ENCODE measurements around the gene CHAT. TPM values are rescaled to one million over a fixed set of nuclear protein-coding genes. Genes with fewer than 3 reads are reported as not detected.

Gene CHAT
- polyA plus RNA-seq, 1 donor from 2014 or later, result not detected

GRCh38 chr10:49682879-49683278, 69.0 kb downstream of the CHAT start:
- Histone ChIP-seq H3K27me3 (ENCODE audit: insufficient read depth, low read depth, low read length) (no peaks in the 10 kb centered on the region), H3K4me2 (ENCODE audit: low read length) (no peak overlapping the region), H3K36me3 (ENCODE audit: insufficient read depth, low read length) (no peaks in the 10 kb centered on the region), H3F3A (ENCODE audit: insufficient read depth, low read length, poor library complexity, severe bottlenecking) (no peaks in the 10 kb centered on the region), H4K20me1 (ENCODE audit: insufficient read depth) (no peaks in the 10 kb centered on the region), H3K9me3 (ENCODE audit: low read length) (no peaks in the 10 kb centered on the region), H3K79me2 (replicated peaks; ENCODE audit: insufficient read depth, low read length) (no peaks in the 10 kb centered on the region), H3K27ac (ENCODE audit: low read length) (no peak overlapping the region), H3K9me2 (ENCODE audit: insufficient read depth, low read length) (no peaks in the 10 kb centered on the region), H2AFZ (ENCODE audit: low read depth, low read length) (no peak overlapping the region), H3K4me3 (ENCODE audit: low read length) (no peak overlapping the region), H3K9ac (ENCODE audit: low read length) (no peak overlapping the region)
- TF ChIP-seq, protein P1, sequence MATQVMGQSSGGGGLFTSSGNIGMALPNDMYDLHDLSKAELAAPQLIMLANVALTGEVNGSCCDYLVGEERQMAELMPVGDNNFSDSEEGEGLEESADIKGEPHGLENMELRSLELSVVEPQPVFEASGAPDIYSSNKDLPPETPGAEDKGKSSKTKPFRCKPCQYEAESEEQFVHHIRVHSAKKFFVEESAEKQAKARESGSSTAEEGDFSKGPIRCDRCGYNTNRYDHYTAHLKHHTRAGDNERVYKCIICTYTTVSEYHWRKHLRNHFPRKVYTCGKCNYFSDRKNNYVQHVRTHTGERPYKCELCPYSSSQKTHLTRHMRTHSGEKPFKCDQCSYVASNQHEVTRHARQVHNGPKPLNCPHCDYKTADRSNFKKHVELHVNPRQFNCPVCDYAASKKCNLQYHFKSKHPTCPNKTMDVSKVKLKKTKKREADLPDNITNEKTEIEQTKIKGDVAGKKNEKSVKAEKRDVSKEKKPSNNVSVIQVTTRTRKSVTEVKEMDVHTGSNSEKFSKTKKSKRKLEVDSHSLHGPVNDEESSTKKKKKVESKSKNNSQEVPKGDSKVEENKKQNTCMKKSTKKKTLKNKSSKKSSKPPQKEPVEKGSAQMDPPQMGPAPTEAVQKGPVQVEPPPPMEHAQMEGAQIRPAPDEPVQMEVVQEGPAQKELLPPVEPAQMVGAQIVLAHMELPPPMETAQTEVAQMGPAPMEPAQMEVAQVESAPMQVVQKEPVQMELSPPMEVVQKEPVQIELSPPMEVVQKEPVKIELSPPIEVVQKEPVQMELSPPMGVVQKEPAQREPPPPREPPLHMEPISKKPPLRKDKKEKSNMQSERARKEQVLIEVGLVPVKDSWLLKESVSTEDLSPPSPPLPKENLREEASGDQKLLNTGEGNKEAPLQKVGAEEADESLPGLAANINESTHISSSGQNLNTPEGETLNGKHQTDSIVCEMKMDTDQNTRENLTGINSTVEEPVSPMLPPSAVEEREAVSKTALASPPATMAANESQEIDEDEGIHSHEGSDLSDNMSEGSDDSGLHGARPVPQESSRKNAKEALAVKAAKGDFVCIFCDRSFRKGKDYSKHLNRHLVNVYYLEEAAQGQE (IDR thresholded peaks at IDR 0.05; ENCODE audit: borderline replicate concordance), result no peak
- TF ChIP-seq POLR2AphosphoS5 (IDR thresholded peaks at IDR 0.05) (no peak), SMC3 (conservative IDR thresholded peaks at IDR 0.05; ENCODE audit: poor library complexity) (no peak), EZH2 (IDR thresholded peaks at IDR 0.05; ENCODE audit: borderline replicate concordance, insufficient read depth, low read length, poor library complexity, severe bottlenecking) (no peak), TAF1 (IDR thresholded peaks at IDR 0.05; ENCODE audit: low read depth) (no peak), MXI1 (conservative IDR thresholded peaks at IDR 0.05; ENCODE audit: poor library complexity, severe bottlenecking) (no peak), RAD21 (conservative IDR thresholded peaks at IDR 0.05) (no peak), EP300 (conservative IDR thresholded peaks at IDR 0.05; ENCODE audit: poor library complexity, severe bottlenecking) (no peak)
- TF ChIP-seq, protein P2, sequence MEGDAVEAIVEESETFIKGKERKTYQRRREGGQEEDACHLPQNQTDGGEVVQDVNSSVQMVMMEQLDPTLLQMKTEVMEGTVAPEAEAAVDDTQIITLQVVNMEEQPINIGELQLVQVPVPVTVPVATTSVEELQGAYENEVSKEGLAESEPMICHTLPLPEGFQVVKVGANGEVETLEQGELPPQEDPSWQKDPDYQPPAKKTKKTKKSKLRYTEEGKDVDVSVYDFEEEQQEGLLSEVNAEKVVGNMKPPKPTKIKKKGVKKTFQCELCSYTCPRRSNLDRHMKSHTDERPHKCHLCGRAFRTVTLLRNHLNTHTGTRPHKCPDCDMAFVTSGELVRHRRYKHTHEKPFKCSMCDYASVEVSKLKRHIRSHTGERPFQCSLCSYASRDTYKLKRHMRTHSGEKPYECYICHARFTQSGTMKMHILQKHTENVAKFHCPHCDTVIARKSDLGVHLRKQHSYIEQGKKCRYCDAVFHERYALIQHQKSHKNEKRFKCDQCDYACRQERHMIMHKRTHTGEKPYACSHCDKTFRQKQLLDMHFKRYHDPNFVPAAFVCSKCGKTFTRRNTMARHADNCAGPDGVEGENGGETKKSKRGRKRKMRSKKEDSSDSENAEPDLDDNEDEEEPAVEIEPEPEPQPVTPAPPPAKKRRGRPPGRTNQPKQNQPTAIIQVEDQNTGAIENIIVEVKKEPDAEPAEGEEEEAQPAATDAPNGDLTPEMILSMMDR (IDR thresholded peaks at IDR 0.05; ENCODE audit: poor library complexity, severe bottlenecking), result no peak

DNA sequence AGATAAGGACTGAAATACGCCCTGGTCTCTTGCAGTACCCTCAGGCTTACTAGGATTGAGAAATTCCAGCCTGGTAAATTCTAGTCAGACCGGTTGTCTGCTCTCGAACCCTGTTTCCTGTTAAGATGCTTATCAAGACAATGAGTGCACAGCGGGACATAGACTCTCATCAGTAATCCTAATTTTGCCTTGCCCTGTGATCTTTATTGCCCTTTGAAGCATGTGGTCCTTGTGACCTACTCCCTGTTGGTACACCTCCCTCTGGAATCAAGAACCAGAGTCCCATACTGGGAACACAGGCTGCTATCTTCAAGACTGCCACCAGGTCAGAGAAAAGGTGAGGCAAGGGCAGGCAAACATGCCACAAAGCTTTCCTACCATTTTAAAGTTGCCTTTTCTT, 72.8 kb downstream of the CHAT start:
- H4K20me1 ChIP-seq (ENCODE audit: insufficient read depth), result no peaks in the 10 kb centered on the region
- H3K27me3 ChIP-seq (ENCODE audit: insufficient read depth, low read depth, low read length), result peaks cover 31% of the 10 kb centered on the region
- no peaks in the 10 kb centered on the region for H3F3A ChIP-seq (ENCODE audit: insufficient read depth, low read length, poor library complexity, severe bottlenecking)
- H3K9me2 ChIP-seq (ENCODE audit: insufficient read depth, low read length), result no peaks in the 10 kb centered on the region
- no peak overlapping the region for H3K4me3 ChIP-seq (ENCODE audit: low read length)
- H2AFZ ChIP-seq (ENCODE audit: low read depth, low read length), result no peak overlapping the region
- no peak overlapping the region for H3K4me2 ChIP-seq (ENCODE audit: low read length)
- H3K36me3 ChIP-seq (ENCODE audit: insufficient read depth, low read length), result no peaks in the 10 kb centered on the region
- no peak overlapping the region for H3K27ac ChIP-seq (ENCODE audit: low read length)
- H3K9ac ChIP-seq (ENCODE audit: low read length), result no peak overlapping the region
- no peaks in the 10 kb centered on the region for H3K79me2 ChIP-seq (replicated peaks; ENCODE audit: insufficient read depth, low read length)
- H3K9me3 ChIP-seq (ENCODE audit: low read length), result no peaks in the 10 kb centered on the region
- TF ChIP-seq POLR2AphosphoS5 (IDR thresholded peaks at IDR 0.05) (no peak), MXI1 (conservative IDR thresholded peaks at IDR 0.05; ENCODE audit: poor library complexity, severe bottlenecking) (no peak), EP300 (conservative IDR thresholded peaks at IDR 0.05; ENCODE audit: poor library complexity, severe bottlenecking) (no peak), EZH2 (IDR thresholded peaks at IDR 0.05; ENCODE audit: borderline replicate concordance, insufficient read depth, low read length, poor library complexity, severe bottlenecking) (no peak), RAD21 (conservative IDR thresholded peaks at IDR 0.05) (no peak), TAF1 (IDR thresholded peaks at IDR 0.05; ENCODE audit: low read depth) (no peak), SMC3 (conservative IDR thresholded peaks at IDR 0.05; ENCODE audit: poor library complexity) (no peak)
- TF ChIP-seq, protein P1 (IDR thresholded peaks at IDR 0.05; ENCODE audit: borderline replicate concordance), result no peak
- TF ChIP-seq, protein P2 (IDR thresholded peaks at IDR 0.05; ENCODE audit: poor library complexity, severe bottlenecking), result no peak

Measured in neural cell (in vitro differentiated cells).